Putamen (tissue), 1 donor: ENCODE measurements around the gene TFEB.

Source experiments
- DNase-seq: peaks from one replicate; pipeline ENCODE4 v3.0.0-alpha.2; 2016; ENCODE audit warnings: low spot score

Gene TFEB

GRCh38 chr6:41638935-41639808, 96.2 kb downstream of the TFEB start:
- no peak for DNase-seq

DNA sequence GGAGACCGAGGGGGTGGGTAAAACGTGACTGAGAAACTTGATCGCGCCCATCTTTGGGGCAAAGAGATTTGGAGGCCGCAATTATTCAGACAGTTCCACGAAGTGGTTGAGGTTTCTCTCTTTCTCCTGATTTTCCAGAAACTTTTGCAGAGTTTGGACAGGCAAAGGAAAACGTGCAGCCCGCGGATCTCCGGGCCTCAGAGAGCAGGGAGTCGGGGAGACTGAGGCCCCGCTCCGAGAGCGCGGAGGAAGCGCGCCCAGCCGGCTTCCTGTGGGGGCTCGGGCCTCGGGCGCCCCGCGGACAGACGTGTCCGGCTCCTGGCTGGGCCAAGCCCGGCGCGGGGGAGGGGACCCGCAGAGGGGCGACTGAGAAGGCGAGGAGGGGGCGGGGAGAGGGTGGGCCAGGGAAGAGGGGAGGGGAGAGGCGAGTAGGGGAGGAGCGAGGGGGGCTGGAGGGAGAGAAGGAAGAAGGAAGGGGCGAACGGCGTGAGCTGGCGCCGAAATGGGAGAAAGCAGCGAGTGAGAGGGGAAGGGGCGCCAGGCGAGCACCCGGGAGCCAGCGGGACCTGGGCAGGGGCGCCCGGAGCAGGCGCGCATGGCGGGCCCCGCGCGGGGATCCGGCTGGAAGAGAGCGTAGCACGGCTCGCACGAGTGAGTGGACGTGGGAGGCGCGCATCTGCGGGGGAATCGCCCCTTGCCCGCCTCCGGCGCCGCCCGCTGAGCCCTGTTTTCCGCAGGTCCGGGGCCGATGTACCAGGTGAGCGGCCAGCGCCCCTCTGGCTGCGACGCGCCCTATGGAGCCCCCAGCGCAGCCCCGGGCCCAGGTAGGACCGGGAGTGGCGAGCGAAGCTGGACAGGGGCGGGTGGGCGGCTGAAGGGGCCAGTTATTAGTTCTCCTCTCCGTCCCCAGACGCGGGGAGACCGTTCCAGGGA, 97.1 kb downstream of the TFEB start, which contains the start of gene MDFI:
Gene MDFI, plus strand, starts transcription at position 467 of the 933 bp plus-strand sequence. Its CDS starts 282 bp downstream, at position 749.
- no peak for DNase-seq

- no peak for DNase-seq
These were observed 98.0 kb downstream of the TFEB start for GRCh38 chr6:41637194-41638001.

DNA sequence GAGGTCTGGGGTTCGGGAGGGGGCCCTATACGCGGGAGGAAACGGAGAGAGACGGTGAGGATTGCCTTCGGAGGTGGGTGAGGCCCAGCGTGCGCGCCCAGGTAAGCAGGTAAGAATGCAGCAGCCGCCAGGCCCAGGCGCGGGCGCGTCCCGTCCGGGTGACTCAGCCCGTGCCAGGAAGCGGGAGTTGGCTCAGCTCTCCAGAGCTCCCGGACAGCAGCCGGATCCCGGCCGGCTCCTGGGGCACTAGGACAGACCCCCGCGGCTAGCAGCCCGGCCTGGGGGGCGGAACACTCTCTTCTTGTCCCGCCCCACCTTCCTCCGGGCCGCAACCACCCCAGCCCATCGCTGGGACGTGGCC, 98.6 kb downstream of the TFEB start:
- no peak for DNase-seq

DNA sequence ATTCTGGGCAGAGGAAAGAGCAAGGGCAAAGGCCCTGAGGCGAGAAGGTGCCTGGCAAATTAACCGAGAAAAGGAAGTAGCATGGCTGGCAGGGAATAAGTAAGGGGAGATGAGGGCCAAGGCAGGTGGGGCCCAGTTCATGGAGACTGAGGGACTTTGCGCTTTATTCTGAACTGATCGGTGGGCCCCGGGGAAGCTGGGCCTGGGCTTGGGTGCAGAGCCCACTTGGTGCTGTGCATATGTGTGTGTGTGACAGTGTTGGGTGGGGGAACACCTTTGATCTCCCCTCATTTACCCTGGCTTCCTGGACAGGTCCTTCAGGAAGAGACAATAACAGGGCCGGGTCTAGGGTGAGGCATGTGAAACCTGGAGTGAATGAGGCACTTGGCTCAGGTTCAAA, 100.0 kb downstream of the TFEB start:
- no peak for DNase-seq

GRCh38 chr6:41634657-41635056, 100.8 kb downstream of the TFEB start:
- peak; percentile 21 for DNase-seq
